HTERT RPE-1 (cell line): ENCODE data around the gene CLIC4.
"Not testable (repeated sequence)": the region's sequence is repeated elsewhere in the genome, so short reads cannot be mapped to it uniquely, and the experiment has no call there.

Experiments
- in situ Hi-C: fragments of 300-500 bp; cut with MboI; formaldehyde crosslinking; loops from 4 replicates; pipeline ENCODE4 v1.14.3; 2020; ENCODE audit warnings: low sequenced_read_pairs

CLIC4 gene

DNA sequence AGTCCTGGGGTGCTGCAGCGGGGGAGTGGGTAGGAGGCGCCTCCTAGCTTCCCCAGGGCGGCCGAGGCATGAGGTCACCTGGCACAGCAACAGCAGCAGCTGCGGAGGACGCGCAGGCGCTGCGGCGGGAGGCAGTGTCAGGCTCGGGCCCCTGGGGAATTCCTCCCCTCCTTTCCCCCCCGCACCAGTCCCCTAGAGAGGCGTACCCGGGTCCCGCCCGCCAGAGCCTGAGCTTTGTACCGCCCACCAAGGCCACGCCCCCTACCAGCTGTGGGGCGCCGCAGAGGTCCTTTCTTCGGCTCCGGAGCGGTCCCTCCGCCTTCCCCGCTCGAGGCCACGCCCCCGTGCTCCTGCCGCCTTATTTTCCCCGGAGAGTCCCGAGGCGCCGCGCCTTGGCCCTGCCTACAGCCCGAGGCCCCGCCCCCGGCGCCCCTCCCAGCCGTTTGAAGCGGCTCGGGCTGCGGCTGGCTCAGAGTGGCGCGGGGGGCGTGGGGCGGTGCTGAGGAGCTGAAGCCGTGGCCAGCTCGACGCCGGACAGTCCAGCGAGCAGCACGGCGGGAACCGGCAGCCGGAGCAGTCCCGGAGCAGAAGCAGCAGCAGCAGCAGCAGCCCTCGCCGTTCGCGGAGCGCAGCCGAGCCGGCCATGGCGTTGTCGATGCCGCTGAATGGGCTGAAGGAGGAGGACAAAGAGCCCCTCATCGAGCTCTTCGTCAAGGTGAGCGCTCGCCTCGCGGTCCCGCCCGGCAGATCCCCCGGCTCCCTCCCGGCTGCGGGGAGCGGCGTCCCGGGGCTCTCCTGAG lies at the start of gene CLIC4:
Gene CLIC4, plus strand, starts transcription at position 537 of the 800 bp plus-strand sequence. Its CDS starts 107 bp downstream, at position 644.
- in situ Hi-C loops, result no loop called here

DNA sequence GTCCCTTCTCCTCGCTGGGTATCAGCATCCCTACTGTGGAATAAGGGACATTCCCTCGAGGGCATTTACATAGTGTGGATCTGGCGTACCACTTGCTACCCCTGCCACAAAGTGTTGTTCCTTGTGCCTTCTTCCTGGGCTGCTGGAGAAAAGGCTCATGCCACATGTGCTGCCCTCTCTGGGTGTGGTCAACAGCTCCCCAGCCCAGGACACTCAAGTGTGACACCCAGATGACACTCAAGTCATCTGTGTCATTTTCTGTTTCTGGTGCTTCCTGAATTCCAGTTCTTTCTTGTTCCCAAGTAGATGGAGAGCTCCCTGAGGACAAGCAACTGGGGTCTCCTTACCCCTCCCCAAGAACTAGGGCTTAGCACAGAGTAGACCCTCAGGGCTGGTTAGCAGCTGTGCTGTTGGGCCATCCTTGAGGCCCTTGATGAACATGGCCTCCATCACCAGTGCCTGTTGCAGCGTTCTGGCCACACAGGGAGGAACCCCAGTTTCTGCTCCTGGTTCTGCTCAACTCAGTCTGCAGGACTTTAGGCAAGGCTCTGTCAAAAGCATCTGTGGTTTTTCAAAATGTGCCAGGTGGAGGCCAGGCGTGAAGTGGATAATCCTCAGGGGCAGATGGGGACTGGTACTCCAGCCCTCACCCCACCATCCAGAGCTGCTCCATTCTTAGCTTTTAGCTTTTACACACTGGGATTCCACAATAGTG lies 49.0 kb upstream of the CLIC4 start:
- in situ Hi-C loops, result no loop called here

DNA sequence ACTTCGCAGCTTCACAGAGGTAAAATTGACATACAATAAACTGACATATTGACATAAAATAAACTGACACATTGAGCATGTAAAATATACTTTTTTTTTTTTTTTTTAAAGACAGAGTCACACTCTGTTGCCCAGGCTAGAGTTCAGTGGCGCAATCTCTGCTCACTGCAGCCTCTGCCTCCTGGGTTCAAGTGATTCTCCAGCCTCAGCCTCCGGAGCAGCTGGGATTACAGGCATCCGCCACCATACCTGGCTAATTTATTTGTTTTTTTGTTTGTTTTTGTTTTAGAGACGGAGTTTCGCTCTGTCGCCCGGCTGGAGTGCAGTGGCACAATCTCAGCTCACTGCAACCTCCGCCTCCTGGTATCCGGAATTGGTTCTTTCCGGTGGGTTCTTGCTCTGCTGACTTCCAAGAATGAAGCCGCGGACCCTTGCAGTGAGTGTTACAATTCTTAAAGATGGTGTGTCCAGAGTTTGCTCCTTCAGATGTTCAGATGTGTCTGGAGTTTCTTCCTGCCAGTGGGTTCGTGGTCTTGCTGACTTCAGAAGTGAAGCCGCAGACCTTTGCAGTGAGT lies 48.4 kb upstream of the CLIC4 start:
- in situ Hi-C loops, result no loop called here

DNA sequence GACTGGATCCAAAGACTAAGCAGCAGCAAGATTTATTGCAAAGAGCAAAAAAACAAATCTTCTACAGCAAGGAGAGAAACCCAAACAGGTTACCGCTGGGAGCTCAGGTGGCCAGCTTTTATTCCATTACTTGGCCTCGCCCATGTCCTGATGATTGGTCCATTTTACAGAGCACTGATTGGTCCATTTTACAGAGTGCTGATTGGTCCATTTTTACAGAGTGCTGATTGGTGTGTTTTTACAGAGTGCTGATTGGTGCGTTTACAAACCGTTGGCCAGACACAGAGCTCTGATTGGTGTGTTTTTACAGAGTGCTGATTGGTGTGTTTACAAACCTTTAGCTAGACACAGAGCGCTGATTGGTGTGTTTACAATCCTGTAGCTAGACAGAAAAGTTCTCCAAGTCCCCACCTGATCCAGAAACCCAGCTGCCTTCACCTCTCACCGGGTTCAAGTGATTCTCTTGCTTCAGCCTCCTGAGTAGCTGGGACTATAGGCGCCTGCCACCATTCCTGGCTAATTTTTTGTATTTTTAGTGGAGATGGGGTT lies 47.7 kb upstream of the CLIC4 start:
- in situ Hi-C loops, result not testable (repeated sequence)

DNA sequence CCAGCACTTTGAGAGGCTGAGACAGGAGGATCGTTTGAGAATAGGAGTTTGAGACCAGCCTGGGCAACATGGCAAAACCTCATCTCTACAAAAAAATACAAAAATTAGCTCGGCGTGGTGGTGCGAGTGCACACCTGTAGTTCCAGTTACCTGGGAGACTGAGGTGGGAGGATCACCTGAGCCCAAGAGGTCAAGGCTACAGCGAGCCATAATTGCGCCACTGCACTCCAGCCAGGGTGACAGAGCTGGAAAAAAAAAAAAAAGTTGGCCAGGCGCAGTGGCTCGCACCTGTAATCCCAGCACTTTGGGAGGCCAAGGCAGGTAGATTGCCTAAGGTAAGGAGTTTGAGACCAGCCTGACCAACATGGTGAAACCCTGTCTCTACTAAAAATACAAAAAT lies 46.9 kb upstream of the CLIC4 start:
- in situ Hi-C loops, result not testable (repeated sequence)

DNA sequence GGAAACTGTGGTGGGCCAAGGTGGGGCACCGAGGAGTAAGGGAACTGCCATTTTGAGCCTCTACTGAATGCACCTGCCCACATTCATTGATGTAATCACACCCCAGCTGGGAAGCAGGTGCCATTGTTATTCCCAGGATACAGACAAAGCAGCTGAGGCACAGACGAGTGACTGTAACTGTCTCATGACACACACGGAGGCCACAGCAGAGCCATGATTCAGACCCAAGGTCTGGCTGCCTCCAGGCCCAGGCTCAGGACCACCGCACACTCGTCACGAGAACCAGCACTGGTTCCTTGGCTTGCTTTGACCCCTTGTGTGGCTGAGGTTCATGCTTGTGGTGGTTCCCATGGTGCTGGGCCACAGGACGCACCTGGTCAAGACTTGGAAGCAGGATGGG lies 45.6 kb upstream of the CLIC4 start:
- in situ Hi-C loops, result no loop called here

DNA sequence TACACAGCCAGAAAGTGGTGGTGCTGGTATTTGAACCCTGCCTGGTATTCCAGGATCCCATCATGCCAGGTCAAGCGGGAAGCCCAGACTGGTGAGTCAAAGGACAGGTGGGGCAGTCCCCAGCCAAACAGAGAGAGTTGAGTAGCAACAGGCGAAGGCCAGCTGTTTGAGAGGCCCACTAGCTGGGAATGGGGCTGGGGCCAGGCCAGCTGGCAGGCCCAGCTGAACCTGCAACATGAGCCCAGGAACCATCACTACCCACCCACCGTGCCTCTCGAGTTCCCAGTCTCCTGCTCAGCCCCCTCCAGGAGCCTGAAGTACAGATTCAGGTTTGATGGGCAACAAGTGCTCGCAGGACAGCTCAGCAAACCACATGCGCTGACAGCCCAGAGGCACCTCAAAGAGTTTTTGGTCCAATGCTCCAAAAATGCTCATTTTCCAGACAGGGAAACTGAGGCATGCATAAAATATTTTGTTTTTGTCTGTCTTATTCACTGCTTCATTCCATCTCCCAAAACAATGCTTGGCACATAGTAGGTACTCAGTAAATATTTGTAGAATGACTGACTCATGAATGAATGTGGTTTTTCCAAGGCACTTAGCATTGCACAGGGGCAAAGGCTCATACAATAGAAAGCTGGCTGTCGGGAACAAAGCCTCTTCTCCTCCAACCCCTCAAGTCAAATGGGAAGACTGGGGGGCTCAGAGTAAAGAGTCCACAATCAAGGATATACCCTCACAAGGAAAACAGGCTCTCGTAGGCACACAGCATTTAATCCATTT lies 42.5 kb upstream of the CLIC4 start:
- in situ Hi-C loops, result no loop called here

DNA sequence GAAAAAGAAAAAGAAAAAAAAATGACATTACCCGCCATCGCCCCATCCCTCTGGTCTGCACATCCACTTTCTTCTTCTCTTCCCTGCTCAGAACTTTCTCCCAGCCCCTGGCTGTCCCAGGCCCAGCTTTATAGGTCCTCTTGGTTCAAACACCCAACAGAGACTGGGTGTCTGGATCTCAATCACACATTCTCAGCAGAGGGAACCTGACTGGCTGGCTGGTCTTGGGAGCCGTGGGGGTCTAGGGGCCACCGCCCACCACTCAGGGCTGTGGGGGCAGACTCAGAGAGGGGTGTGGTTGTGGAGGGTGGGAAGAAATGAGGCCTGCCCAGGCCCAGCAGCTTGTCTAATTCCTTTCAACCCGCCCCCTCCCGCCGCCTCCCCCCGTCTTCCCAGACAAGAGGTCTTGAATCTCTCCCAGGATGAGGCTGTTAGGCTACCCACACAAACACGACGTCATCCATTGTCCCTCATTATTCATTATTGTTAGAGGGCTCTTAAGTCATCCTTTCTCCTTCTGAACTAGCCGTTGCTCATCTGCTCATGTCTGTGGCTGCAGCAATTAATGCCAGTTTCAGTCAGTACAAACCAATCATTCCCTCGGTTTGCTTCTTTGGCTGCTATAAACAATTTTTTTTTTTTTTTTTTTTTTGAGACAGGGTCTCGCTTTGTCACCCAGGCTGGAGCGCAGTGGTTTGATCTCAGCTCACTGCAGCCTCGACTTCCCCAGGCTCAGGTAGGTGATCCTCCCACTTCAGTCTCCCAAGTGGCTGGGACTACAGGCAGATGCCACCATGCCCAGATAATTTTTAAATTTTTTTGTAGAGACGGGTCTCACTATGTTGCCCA lies 40.6 kb upstream of the CLIC4 start:
- in situ Hi-C loops, result no loop called here

DNA sequence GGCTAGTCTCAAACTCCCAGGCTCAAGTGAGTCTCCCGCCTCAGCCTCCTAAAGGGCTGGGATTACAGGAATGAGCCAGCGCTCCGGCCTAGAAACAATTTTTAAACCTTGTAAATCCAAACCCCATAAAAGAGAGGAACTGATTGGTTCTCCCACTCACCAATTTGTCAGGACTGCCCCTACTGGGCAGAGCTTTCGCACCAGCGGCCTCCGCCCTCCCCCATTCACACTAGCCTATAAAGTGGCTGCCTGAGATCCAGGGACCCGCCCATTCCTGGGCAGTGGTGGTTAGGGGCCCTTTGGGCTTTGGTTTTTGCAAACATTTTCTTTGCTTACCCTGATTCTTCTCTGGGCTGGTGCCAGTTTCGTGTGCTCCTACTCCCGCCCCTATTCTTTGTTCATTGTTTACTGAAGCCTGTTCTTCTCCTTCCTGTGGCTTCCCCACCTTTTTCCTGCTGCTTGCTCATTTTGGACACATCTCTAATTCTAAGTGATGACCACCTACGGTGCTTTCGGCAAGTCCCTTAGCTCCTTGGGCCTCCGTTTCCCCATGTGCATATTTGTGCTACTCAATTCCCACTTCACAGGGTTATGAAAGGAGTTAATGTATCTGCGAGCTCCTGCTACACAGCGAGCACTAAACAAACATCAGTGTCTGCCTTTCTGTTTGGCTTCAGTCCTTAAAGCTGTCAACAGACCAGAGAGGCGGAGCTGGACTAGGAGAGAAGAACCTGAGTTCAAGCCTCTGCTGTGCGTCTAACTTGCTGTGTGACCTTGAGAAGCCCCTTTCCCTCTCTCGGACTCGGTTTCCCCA lies 39.8 kb upstream of the CLIC4 start:
- in situ Hi-C loops, result no loop called here

DNA sequence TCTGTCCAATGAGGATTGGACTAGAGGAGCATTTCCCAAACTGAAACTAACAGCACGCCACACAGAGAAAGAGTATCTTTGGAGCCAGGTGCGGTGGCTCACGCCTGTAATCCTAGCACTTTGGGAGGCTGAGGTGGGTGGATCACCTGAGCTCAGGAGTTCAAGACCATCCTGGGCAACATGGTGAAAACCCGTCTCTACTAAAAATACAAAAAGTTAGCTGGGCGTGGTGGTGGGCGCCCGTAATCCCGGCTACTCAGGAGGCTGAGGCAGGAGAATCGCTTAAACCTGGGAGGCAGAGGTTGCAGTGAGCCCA lies 39.2 kb upstream of the CLIC4 start:
- in situ Hi-C loops, result not testable (repeated sequence)

DNA sequence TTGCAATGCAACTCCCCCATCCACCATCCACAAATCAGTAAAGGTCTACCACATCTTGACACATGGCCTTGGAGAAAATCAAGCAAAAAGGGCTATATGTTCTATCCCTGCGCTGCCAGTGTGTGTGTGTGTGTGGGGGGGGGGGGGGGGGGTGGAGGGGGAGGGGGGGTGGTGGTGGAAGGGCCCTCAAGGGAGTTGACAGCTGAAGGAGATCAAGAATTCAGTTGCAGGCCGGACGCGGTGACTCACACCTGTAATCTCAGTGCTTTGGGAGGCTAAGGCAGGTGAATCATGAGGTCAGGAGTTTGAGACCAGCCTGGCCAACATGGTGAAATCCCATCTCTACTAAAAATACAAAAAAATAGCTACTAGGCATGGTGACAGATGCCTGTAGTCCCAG lies 37.6 kb upstream of the CLIC4 start:
- in situ Hi-C loops, result no loop called here

DNA sequence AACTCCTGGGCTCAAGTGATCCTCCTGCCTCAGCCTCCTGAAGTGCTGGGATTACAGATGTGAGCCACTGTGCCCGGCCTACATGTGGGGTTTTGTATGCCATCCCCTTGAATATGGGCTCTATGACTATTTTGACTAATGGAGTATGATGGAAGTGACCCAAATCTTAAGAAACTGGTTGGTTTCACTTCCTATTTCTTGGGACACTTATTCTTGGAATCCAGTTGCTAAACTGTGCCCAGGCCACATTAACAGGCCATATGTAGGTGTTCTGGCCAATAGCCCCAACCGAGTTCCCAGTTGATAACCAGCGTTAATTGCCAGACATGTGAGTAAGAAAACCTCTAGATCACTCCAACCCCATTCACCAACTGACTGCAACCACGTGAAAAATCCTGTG lies 36.3 kb upstream of the CLIC4 start:
- in situ Hi-C loops, result no loop called here

DNA sequence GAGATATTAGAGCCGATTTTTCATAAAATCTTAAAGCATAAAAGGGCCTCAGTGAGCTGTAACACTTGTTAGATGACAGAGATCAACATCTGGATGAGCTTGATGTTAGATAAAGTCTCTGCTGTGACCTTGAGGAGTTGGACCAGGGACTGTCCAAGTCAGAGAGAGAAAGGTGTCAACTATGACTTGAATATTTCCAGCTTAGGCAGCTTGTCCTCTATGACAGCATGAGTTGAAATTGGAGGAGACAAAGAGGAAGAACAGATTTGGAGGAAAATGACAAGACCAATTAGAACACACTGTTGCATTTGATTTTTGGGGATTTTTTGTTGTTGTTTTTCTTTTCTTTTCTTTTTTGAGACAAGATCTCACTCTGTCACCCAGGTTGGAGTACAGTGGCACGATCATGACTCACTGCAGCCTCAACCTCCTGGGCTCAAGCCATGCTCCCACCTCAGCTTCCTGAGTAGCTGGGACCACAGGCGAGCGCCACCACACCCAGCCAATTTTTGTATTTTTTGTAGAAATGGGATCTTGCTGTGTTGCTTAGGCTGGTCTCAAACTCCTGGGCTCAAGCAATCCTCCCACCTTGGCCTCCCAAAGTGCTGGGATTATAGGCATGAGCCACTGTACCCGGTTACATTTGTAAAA lies 35.3 kb upstream of the CLIC4 start:
- in situ Hi-C loops, result no loop called here

DNA sequence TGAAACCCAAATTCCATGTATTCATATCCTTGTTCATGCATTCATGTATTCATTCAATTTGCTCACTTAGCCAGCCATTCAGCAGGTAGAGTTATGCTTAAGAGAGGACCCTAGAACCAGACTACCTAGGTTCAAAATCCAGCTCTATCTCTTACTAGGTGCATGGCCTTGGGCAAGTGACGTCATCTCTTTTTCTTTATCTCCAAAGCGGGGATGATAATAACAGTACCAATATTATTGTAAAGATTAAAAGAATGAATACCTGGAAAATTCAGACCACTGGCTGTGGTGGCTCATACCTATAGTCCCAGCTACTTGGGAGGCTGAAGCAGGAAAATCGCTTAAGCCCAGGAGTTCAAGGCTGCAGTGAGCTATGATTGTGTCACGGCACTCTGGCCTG lies 33.9 kb upstream of the CLIC4 start:
- in situ Hi-C loops, result no loop called here

DNA sequence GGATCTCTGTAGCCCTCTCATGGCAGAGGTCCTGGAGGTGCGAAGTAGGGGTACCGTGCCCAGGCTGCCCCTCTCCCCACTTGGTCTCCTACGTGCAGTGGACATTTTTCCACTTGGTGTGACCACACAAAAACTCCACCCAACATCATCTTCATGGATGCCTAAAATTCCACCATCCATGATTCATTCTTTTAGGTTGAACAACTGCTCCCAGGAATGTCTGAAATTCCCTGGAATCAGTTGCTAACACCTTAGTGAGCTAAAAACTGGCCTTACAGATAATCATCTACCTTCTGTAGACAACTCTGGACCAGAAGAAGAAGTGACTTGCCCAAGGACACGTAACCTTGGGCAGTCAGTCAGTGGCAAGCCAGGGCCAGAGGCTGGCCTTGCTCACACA lies 32.1 kb upstream of the CLIC4 start:
- in situ Hi-C loops, result no loop called here

DNA sequence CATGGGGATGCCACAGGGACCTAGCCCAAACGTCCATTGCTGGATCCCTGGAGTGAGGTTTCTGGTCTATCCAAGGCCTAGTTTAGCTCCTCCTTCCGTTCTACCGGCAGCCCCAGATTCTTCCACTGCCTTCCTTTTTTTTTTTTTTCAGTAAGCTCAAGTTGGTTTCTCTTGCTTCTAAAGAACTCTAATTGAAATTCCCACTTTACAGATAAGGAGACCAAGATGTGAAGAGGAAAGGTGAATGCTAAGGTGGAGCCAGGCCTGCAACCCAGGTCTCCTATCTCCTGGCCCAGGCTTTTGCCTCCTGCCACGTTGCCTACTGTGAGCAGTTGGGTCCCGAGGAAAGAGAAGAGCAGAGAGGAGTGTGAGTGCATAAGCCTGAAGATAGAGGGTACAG lies 31.5 kb upstream of the CLIC4 start:
- in situ Hi-C loops, result no loop called here

DNA sequence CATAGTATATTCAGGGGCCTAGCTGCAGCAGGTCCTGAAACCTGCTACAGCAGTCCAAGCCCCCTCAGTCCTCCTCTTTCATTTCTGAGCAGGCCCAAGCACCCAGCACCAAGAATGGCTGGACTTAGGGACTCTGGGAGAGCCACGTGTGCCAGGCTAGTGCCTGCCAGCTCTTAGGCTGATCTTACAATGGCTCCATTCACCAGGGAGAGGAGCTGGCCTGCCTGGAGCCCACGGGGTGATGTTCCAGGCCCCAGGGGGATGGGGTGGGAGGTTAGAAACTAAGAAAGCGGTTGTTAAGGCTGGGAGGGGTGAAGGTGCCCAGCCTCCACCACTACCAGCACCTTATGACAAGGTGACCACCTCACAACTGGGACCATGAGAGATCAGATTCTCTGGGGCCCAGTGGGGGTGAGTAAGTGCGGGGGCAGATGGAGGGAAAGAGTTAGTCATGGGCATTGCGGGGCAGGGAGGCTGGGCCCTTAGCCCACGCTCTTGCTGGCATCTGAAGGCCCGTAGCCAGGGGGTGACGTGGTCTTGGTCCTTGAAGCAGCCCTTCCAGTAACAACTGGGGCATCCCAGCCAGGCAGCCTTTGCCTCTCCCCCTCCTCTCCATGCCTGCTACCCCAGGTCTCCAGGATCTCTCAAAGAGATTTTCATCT lies 30.3 kb upstream of the CLIC4 start:
- in situ Hi-C loops, result no loop called here

DNA sequence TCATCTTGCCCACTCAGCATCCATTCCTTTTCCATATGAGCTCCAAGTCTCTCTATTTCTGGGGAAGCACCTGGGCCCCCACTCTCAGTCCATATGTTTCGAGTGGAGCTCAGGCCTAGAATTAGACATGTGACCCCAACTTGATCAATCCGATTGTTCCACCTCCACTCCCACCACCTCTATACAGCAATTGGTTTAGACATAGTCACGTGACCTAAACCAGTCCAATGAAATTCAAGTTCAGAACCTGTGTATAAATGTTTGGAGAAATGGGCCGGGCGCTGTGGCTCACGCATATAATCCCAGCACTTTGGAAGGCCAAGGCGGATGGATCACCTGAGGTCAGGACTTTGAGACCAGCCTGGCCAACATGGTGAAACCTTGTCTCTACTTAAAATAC lies 29.6 kb upstream of the CLIC4 start:
- in situ Hi-C loops, result no loop called here
